Central memory CD4-positive, alpha-beta T cell (primary cell): ENCODE results near the gene ITSN1.
"Not testable (repeated sequence)": the region's sequence is repeated elsewhere in the genome, so short reads cannot be mapped to it uniquely, and the experiment has no call there.

Source experiments
- DNase-seq: peaks from one replicate; pipeline ENCODE4 v3.0.0; 2022

ITSN1 gene

DNA sequence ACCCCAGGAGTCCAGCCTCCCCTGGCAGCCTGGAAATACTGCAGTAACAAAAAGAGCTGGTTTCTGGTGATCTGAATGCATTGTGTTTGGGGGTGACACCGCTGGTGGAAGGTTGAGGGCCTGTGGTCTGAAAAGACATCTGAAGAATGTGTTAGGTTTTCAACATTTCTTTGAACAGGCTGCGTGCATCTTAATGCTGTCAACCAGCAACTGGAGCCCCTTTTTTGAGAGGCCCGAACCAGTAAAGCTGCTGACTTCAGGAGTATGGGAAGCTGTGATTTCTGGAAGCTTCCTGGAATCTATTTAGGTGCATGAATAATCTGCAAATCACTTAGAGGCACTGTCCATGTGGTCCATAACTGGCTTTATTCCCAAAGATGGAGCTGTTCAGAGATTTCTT, 256.3 kb downstream of the ITSN1 start:
- no peak for DNase-seq

DNA sequence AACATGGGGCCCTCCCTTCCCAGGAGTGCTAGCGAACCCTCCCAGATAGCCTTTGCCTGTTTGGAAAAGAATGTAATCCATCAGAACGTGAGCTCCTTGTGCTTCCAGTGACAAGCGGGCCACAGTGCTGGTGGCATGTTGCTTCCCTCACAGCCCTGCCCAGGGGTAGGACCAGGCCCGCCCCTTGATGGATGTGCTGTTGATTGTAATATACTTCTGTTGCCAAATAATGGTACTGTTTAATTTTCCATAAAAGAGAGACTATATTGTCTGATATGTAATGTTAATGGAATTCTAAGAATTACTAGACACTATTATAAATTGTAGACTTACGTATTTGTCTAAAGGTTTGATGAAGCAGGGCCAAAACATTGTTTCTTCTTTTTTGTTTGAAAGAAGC, 256.9 kb downstream of the ITSN1 start:
- DNase-seq = no peak

DNA sequence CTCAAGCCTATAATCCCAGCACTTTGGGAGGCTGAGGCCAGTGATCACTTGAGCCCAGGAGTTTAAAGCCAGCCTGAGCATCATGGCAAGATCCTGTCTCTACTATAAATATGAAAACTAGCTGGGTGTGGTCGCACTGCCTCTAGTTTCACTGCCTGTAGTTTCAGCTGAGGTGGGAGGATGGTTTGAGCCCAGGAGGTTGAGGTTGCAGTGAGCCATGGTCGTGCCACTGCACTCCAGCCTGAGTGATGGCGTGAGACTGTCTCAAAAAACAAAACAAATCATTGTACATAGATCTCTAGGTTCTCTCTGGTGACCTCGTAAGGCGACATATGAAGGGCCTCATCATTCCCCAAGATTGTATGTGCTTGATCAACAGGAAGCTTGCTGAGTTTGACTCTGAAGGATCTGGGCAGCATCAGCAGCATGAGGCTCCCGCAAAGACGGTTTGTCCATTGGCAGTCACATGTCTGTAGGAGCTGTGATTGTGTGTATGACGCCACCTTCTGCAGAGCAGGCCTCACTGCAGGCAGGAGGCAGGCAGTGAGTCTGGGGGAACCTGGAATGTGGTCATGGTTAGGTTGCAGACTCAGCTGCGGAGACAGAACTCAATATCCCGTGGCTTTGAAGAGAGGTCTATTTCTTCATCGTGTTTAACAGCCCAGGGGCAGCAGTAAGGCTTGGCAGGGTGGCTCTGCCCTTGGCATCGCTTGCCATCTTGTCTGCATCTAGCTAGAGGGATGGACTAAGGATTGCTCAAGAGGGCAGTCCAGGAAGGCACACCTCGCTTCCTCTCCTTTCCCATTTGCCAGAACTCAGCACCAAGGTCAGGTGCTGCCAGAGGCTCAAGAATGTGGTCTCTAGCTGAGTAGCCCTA, 259.3 kb downstream of the ITSN1 start:
- no peak for DNase-seq

- no peak for DNase-seq
Measured at GRCh38 chr21:33902349-33902748, 260.0 kb downstream of the ITSN1 start.

GRCh38 chr21:33904041-33904440, 261.7 kb downstream of the ITSN1 start:
- no peak for DNase-seq

DNA sequence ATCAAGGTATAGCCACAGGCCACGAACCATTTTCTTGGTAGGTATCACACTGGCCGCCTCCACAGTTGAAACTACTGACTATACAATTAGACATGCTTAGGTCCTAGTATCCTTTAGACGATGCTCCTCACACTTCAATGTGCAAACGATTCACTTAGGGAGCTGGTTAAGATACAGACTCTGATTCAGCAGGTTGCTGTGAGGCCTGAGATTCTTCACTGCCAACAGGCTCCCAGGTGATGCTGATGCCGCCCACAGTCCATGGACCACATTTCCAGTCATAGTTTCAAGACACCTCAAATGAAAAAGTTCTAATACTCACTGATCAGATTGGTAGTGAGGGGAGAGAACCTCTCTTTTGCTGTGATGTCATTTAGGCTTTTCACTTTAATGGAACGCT, 266.5 kb downstream of the ITSN1 start:
- DNase-seq = no peak

GRCh38 chr21:33909756-33910155, 267.5 kb downstream of the ITSN1 start:
- no peak for DNase-seq

- no peak for DNase-seq
Measured at GRCh38 chr21:33914188-33914587, 271.9 kb downstream of the ITSN1 start.

- DNase-seq = peak; percentile 94
Measured at GRCh38 chr21:33915368-33916199, 273.3 kb downstream of the ITSN1 start, which contains the start of gene ATP5PO. ATP5PO (minus strand) TSS chr21:33915804; CDS start chr21:33915763, 41 bp downstream.

DNA sequence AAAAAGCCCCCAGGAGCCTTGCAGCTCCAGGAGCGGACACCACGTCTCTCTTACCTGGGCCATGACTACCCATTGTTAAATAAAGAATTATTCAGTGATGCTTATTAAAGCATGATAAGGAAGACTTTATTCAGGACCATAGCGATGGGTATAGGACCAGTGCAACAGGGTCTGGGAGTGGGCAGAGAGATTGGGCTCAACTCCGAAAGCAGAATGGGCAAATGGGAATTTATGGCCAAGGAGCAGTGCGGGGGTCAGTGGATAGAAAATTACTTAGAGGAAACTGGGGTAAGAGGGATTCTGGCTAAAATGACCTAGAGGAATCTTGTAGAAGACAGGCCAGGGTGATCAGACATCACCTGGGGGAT, 273.9 kb downstream of the ITSN1 start:
- DNase-seq = no peak

DNA sequence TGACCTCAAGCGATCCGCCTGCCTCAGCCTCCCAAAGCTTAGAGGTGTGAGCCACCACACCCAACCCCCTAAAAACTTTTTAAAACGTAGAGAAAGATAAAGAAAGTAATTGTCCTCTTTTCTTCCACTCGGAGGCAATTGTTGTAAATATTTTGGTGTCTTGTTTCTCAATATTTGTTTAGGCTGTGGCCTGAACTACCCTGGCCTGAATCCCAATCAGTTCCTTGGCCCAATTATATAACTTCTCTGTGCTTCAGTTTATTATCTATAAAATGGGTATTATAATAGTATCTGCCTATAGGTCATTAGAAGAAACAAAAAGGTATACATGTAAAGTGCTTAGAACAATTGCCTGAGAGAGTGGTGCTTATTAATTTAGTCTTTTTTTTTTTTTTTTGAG, 275.1 kb downstream of the ITSN1 start:
- DNase-seq = no peak

GRCh38 chr21:33924079-33924765, 281.9 kb downstream of the ITSN1 start:
- peak; percentile 77 for DNase-seq

DNA sequence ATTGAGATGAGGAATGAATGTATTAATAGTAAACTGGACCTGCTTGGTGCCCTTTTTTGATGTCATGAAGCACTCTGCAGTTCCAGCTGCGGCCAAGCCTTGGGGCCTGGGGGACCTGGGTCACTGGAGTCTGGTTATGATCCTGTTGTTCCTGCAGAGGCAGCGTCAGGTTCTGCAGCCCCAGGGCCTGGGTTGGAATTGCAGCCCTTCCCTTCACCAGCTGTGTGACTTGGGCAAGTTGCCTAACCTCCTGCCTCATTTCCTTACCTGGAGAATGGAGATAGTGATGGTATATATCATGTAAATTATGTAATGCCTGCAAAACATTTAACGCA, 282.4 kb downstream of the ITSN1 start:
- DNase-seq = no peak

DNA sequence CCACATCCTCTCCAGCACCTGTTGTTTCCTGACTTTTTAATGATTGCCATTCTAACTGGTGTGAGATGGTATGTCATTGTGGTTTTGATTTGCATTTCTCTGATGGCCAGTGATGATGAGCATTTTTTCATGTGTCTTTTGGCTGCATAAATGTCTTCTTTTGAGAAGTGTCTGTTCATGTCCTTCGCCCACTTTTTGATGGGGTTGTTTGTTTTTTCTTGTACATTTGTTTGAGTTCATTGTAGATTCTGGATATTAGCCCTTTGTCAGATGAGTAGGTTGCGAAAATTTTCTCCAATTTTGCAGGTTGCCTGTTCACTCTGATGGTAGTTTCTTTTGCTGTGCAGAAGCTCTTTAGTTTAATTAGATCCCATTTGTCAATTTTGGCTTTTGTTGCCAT, 283.9 kb downstream of the ITSN1 start:
- not testable (repeated sequence) for DNase-seq

DNA sequence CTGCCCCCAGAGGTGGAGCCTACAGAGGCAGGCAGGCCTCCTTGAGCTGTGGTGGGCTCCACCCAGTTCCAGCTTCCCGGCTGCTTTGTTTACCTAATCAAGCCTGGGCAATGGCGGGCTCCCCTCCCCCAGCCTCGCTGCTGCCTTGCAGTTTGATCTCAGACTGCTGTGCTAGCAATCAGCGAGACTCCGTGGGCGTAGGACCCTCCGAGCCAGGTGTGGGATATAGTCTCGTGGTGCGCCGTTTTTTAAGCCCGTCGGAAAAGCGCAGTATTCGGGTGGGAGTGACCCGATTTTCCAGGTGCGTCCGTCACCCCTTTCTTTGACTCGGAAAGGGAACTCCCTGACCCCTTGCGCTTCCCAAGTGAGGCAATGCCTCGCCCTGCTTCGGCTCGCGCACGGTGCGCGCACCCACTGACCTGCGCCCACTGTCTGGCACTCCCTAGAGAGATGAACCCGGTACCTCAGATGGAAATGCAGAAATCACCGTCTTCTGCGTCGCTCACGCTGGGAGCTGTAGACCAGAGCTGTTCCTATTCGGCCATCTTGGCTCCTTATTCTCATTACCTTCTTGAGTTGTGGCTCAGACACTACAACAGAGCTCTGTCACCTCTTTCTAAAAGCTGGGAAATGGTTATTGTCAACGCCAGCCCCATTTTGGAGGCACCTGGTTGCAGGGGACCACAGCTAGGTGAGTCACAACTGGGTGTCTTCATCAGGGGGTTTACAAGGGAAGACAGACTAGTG, 288.9 kb downstream of the ITSN1 start:
- peak; percentile 85 for DNase-seq

DNA sequence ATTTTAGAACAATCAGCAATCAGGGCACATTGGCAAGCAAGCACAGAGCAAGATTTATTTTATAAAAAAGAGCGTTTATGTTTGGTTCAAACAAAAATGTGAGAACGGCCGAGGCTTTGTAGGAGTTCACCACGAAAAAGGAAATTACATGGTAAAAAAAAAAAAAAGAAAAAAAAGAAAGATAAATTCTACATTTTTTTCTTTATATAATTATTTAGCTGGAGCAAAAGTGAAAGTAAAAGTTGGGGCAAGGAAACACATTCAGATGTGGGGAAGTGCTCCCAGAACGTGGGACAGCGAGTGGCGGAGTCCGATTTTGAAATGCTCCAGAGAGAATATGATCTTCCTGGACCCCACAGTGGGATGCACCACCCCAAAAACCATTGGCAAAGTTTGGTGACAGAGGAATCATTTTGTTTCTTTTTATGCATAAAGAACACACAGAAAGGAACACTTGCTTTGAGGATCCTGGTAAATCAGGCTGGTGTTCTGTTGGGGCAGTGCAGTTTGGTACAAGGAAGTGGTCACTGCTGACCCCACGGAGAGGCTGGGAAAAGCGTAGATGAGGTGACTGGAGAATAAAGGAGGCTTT, 289.6 kb downstream of the ITSN1 start:
- DNase-seq = no peak

GRCh38 chr21:33932731-33933130, 290.4 kb downstream of the ITSN1 start:
- no peak for DNase-seq

DNA sequence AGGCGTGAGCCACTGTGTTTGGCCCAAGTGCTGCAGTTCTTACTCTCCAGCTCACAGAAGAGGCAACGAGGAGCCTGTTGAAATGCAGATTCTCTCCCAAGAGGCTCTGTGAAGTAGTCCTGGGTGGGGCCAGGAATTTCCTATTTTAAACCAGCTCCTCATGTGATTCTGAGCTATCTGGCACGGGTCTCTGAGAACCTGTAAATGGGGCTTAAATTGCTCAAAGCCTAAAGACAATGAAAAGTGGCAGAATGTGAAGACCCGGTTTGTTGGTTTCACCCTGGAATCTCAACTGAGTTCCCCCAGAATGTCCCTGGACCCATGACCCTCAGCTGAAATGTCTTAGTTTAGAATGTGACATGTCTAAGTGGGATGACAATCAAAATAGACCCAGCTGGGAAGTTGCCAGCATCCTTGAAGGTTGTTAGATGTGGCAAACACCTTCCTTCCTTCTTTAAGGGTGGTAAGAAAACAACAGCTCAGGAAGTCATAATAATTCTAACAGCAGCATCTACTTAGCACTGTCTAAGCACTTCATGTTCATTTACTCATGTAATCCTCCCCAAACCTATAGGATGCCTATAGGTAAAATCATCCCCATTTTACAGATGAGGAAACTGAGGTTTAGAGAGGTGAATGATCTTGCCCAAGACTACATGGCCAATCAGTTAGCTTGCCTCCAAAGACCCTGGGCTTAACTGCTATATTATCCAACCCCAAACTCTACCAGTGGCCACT, 294.2 kb downstream of the ITSN1 start:
- DNase-seq = peak; percentile 79

GRCh38 chr21:33937146-33937545, 294.8 kb downstream of the ITSN1 start:
- DNase-seq = no peak

- DNase-seq = peak; percentile 41
Measured at GRCh38 chr21:33937931-33938339, 295.6 kb downstream of the ITSN1 start.

- DNase-seq = no peak
Measured at GRCh38 chr21:33938381-33938780, 296.1 kb downstream of the ITSN1 start.

DNA sequence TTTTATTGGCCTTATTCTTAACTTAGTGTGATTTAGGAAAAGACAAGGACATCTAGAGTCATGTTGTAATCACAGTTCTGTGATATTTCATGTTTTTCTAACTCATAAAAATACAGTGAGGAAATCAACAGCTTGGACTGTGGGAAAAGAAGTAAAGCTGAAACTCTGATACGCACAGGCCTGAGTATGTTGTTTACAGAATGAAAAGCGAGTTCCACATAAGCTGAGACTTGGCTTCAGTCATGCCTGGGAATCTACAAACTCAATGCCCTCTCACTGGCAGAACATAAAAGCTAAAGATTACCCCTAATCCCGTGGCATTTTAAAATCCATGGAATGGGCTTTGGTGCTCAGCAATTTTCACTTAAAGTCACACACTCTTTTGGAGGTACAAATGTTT, 296.9 kb downstream of the ITSN1 start:
- no peak for DNase-seq
